Measurements from ENCODE around the gene MYH7.

Gene MYH7

GRCh38 chr14:23366426-23366921, 69.0 kb downstream of the MYH7 start:
- no peak for DNase-seq (ENCODE audit: low read depth)

- DNase-seq (ENCODE audit: low read depth) = no peak
Measured at GRCh38 chr14:23365732-23366425, 69.6 kb downstream of the MYH7 start.

- no peak for DNase-seq (ENCODE audit: low read depth)
Measured at GRCh38 chr14:23365036-23365731, 70.3 kb downstream of the MYH7 start, which contains the start of gene EFS. EFS (minus strand) TSS chr14:23365172; CDS start chr14:23365025, 147 bp downstream.

GRCh38 chr14:23364164-23365035, 71.1 kb downstream of the MYH7 start:
- no peak for DNase-seq (ENCODE audit: low read depth)

All from stromal cell of bone marrow (primary cell).